K562 (cell line): ENCODE measurements around the gene MRPS35. TPM values are rescaled to one million over a fixed set of nuclear protein-coding genes. Genes with fewer than 3 reads are reported as not detected.
A peak's percentile ranks its signal among the peaks of the same experiment; 100 is the strongest.

Experiments
- ESRRB ChIP-seq: fragments of 250-450 bp; sonication (Bioruptor Pico); IDR thresholded peaks from 2 replicates; pipeline ENCODE4 v1.5.0; 2020; ENCODE audit warnings: mild to moderate bottlenecking, moderate library complexity, borderline replicate concordance
- KDM1A ChIP-seq, 2 experiments: fragments of 450-650 bp; IDR thresholded peaks; 2 replicates each; pipeline ENCODE4 v1.6.1; 2016; ENCODE audit warnings: mild to moderate bottlenecking in 2 of 2
- KLF16 ChIP-seq: IDR thresholded peaks from 2 replicates; pipeline ENCODE4 v1.6.1; 2016; ENCODE audit warnings: antibody characterized with exemption
- MIER1 ChIP-seq: fragments of 450-650 bp; IDR thresholded peaks from 2 replicates; pipeline ENCODE4 v1.6.1; 2016; ENCODE audit warnings: antibody characterized with exemption, mild to moderate bottlenecking, low read depth
- MYC ChIP-seq, 2 experiments: fragments of 250-450 bp in 1 of 2; sonication (Bioruptor Pico) in 1 of 2; IDR thresholded peaks; 2 replicates each; pipeline versions ENCODE4 v1.5.1 to v1.6.1; 2012 to 2021; ENCODE audit warnings: low read depth in 2 of 2, borderline replicate concordance in 1 of 2, improper control_type of control experiment in 1 of 2, low read length in 1 of 2, mild to moderate bottlenecking in 1 of 2, moderate library complexity in 1 of 2
- NELFE ChIP-seq: IDR thresholded peaks from 2 replicates; pipeline ENCODE4 v1.6.1; 2011; ENCODE audit warnings: mild to moderate bottlenecking; ENCODE audit not compliant: insufficient read depth, insufficient read length
- NR4A1 ChIP-seq, 2 experiments: fragments of 250-450 bp in 1 of 2; fragments of 450-650 bp in 1 of 2; sonication (Bioruptor Pico) in 1 of 2; IDR thresholded peaks; 2 replicates each; pipeline versions ENCODE4 v1.4.0 to v1.6.1; 2016 to 2020; ENCODE audit warnings: mild to moderate bottlenecking in 2 of 2, missing compliant biosample characterization in 1 of 2, missing genetic modification characterization in 1 of 2, moderate library complexity in 1 of 2
- NRF1 ChIP-seq, 2 experiments: fragments of 450-650 bp; IDR thresholded peaks in 1 of 2; conservative IDR thresholded peaks in 1 of 2; 2 replicates each; pipeline ENCODE4 v1.6.1; 2014; ENCODE audit warnings: mild to moderate bottlenecking in 2 of 2
- PRPF4 ChIP-seq: fragments of 200-400 bp; formaldehyde crosslinking; IDR thresholded peaks from one replicate; pipeline ENCODE4 v1.6.1; 2017; ENCODE audit warnings: low read length, low read depth, mild to moderate bottlenecking; ENCODE audit not compliant: insufficient read depth, poor library complexity, severe bottlenecking
- XRCC5 ChIP-seq: fragments of 200-400 bp; formaldehyde crosslinking; IDR thresholded peaks from 2 replicates; pipeline ENCODE4 v1.6.1; 2017; ENCODE audit warnings: low read depth, mild to moderate bottlenecking, low read length
- ZNF24 ChIP-seq: fragments of 450-650 bp; IDR thresholded peaks from 2 replicates; pipeline ENCODE4 v1.6.1; 2016
- ZNF3 ChIP-seq: fragments of 250-450 bp; sonication (Bioruptor Pico); IDR thresholded peaks from 2 replicates; pipeline ENCODE4 v1.5.0; 2021; ENCODE audit warnings: mild to moderate bottlenecking, moderate library complexity
- polyA plus RNA-seq, 8 experiments: library from polyadenylated mRNA; depleted of rRNA in 4 of 8; stranded (reverse) in 5 of 8; unstranded in 3 of 8; fragments of >200 nt; fragmentation: Nextera tagmentation in 2 of 8; fragmentation: Illumina TruSeq in 1 of 8; extraction: Ambion mirVana in 2 of 8; extraction: Trizol in 1 of 8; gene quantifications; 2 replicates each; pipeline versions ENCODE4 v1.2.1 to v1.2.3, GENCODE V29; 2011 to 2014; ENCODE audit warnings: inconsistent platforms in 1 of 8, missing spikeins in 1 of 8
- total RNA-seq, 7 experiments: library from RNA; depleted of rRNA in 6 of 7; stranded (reverse); fragments of >200 nt in 6 of 7; fragmentation: Illumina TruSeq in 2 of 7; extraction: Trizol in 2 of 7; gene quantifications; 2 replicates each; pipeline versions ENCODE4 v1.2.1 to v1.2.3, GENCODE V29; 2011 to 2021; ENCODE audit warnings: low replicate concordance in 1 of 7
- TF ChIP-seq, protein P1 (sequence below): fragments of 450-650 bp; formaldehyde crosslinking; IDR thresholded peaks from 2 replicates; pipeline ENCODE4 v1.4.0; 2022; ENCODE audit warnings: missing genetic modification characterization
- TF ChIP-seq, protein P2 (sequence below): fragments of 450-650 bp; IDR thresholded peaks from 2 replicates; pipeline ENCODE4 v1.6.1; 2016
- TF ChIP-seq, protein P3 (sequence below): fragments of 450-650 bp; IDR thresholded peaks from 2 replicates; pipeline ENCODE4 v1.6.1; 2016; ENCODE audit warnings: low read depth
- TF ChIP-seq, protein P4 (sequence below): fragments of 250-450 bp; sonication (Bioruptor Pico); IDR thresholded peaks from 2 replicates; pipeline ENCODE4 v1.8.0; 2021; ENCODE audit warnings: mild to moderate bottlenecking, moderate library complexity

The MRPS35 gene
- total and polyA plus RNA-seq, 9 of the 15 experiments (the other 6 are each of a cell fraction or from before 2014, with no cell fraction given): 79.0 to 183 (median 114) TPM

DNA sequence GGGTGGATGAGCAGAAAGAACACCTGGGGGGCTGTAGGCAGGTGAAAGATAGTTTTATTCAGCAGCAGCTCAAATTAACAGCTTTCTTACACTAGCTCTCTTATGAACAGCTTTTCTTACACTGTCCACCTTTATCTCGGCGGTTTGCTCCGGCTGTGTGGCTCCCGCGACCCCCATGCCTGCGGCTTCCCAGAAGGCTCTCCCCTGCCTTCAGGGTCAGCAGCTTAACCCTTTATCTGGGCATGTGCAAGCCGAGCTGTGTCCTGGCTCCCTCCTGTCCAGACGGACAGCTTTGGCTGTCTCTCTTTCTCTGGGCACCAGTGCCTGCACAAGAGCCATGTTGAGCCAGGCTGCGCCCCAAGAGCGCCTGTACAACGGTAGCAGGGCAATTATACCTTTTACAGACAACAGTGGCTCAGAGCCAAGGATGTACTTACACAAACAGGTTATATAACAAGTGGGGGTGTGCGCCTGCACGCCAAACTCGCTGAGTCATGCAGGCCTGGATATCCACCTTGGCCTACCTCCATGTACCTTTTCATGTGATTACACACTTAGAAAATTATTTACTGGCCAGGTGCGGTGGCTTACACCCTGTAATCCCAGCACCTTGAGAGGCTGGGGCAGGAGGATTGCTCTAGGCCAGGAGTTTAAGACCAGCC, 40.9 kb downstream of the MRPS35 start (continued):
- peak; percentile 83 to 87 for TF ChIP-seq NRF1 (conservative IDR thresholded peaks at IDR 0.05 in 1 of 2, IDR thresholded peaks at IDR 0.05 in 1 of 2)
- TF ChIP-seq NR4A1 (CRISPR knock-in tag; IDR thresholded peaks at IDR 0.05): no peak
- TF ChIP-seq NR4A1 (tag; IDR thresholded peaks at IDR 0.05): no peak
- TF ChIP-seq, protein P1, sequence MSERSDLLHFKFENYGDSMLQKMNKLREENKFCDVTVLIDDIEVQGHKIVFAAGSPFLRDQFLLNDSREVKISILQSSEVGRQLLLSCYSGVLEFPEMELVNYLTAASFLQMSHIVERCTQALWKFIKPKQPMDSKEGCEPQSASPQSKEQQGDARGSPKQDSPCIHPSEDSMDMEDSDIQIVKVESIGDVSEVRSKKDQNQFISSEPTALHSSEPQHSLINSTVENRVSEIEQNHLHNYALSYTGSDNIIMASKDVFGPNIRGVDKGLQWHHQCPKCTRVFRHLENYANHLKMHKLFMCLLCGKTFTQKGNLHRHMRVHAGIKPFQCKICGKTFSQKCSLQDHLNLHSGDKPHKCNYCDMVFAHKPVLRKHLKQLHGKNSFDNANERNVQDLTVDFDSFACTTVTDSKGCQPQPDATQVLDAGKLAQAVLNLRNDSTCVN (CRISPR knock-in tag): no peak
- no peak for TF ChIP-seq KDM1A (IDR thresholded peaks at IDR 0.05)
- no peak for TF ChIP-seq NELFE
- TF ChIP-seq MIER1: no peak
- no peak for TF ChIP-seq PRPF4
- TF ChIP-seq, protein P2, sequence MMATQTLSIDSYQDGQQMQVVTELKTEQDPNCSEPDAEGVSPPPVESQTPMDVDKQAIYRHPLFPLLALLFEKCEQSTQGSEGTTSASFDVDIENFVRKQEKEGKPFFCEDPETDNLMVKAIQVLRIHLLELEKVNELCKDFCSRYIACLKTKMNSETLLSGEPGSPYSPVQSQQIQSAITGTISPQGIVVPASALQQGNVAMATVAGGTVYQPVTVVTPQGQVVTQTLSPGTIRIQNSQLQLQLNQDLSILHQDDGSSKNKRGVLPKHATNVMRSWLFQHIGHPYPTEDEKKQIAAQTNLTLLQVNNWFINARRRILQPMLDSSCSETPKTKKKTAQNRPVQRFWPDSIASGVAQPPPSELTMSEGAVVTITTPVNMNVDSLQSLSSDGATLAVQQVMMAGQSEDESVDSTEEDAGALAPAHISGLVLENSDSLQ: no peak
- TF ChIP-seq, protein P3, sequence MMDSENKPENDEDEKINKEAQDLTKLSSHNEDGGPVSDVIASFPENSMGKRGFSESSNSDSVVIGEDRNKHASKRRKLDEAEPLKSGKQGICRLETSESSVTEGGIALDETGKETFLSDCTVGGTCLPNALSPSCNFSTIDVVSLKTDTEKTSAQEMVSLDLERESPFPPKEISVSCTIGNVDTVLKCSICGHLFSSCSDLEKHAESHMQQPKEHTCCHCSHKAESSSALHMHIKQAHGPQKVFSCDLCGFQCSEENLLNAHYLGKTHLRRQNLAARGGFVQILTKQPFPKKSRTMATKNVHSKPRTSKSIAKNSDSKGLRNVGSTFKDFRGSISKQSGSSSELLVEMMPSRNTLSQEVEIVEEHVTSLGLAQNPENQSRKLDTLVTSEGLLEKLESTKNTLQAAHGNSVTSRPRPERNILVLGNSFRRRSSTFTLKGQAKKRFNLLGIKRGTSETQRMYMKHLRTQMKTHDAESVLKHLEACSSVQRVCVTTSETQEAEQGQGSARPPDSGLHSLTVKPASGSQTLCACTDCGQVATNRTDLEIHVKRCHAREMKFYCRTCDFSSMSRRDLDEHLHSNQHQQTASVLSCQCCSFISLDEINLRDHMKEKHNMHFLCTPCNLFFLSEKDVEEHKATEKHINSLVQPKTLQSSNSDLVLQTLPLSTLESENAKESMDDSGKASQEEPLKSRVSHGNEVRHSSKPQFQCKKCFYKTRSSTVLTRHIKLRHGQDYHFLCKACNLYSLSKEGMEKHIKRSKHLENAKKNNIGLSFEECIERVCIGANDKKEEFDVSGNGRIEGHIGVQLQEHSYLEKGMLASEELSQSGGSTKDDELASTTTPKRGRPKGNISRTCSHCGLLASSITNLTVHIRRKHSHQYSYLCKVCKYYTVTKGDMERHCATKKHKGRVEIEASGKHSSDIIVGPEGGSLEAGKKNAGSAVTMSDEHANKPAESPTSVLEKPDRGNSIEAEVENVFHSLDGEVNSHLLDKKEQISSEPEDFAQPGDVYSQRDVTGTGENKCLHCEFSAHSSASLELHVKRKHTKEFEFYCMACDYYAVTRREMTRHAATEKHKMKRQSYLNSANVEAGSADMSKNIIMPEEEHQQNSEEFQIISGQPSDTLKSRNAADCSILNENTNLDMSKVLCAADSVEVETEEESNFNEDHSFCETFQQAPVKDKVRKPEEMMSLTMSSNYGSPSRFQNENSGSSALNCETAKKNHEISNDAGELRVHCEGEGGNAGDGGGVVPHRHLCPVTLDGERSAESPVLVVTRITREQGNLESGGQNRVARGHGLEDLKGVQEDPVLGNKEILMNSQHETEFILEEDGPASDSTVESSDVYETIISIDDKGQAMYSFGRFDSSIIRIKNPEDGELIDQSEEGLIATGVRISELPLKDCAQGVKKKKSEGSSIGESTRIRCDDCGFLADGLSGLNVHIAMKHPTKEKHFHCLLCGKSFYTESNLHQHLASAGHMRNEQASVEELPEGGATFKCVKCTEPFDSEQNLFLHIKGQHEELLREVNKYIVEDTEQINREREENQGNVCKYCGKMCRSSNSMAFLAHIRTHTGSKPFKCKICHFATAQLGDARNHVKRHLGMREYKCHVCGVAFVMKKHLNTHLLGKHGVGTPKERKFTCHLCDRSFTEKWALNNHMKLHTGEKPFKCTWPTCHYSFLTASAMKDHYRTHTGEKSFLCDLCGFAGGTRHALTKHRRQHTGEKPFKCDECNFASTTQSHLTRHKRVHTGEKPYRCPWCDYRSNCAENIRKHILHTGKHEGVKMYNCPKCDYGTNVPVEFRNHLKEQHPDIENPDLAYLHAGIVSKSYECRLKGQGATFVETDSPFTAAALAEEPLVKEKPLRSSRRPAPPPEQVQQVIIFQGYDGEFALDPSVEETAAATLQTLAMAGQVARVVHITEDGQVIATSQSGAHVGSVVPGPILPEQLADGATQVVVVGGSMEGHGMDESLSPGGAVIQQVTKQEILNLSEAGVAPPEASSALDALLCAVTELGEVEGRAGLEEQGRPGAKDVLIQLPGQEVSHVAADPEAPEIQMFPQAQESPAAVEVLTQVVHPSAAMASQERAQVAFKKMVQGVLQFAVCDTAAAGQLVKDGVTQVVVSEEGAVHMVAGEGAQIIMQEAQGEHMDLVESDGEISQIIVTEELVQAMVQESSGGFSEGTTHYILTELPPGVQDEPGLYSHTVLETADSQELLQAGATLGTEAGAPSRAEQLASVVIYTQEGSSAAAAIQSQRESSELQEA: no peak
- TF ChIP-seq XRCC5: no peak
- TF ChIP-seq ESRRB (CRISPR knock-in tag): no peak
- TF ChIP-seq KLF16: no peak
- no peak for TF ChIP-seq ZNF3
- TF ChIP-seq, protein P4, sequence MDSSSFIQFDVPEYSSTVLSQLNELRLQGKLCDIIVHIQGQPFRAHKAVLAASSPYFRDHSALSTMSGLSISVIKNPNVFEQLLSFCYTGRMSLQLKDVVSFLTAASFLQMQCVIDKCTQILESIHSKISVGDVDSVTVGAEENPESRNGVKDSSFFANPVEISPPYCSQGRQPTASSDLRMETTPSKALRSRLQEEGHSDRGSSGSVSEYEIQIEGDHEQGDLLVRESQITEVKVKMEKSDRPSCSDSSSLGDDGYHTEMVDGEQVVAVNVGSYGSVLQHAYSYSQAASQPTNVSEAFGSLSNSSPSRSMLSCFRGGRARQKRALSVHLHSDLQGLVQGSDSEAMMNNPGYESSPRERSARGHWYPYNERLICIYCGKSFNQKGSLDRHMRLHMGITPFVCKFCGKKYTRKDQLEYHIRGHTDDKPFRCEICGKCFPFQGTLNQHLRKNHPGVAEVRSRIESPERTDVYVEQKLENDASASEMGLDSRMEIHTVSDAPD (CRISPR knock-in tag): no peak
- TF ChIP-seq MYC (IDR thresholded peaks at IDR 0.05; ENCODE audit: low read depth, low read length): no peak
- TF ChIP-seq MYC (CRISPR knock-in tag; IDR thresholded peaks at IDR 0.05; ENCODE audit: borderline replicate concordance, low read depth): no peak
- TF ChIP-seq ZNF24: no peak
